Hepatocyte (in vitro differentiated cells): ENCODE results near the gene ROBO4. TPM values are rescaled to one million over a fixed set of nuclear protein-coding genes. Genes with fewer than 3 reads are reported as not detected.

Experiments used
- DNase-seq: peaks from one replicate; pipeline ENCODE4 v3.0.0-alpha.2; 2016; ENCODE audit warnings: low spot score
- H2AFZ ChIP-seq: fragments of 200-600 bp; sonication (generic); 2 replicates; pipeline ENCODE4 v1.6.0; 2016; ENCODE audit warnings: antibody characterized with exemption, mild to moderate bottlenecking
- H3K27ac ChIP-seq: fragments of 200-600 bp; sonication (generic); 2 replicates; pipeline ENCODE4 v1.5.1; 2016; ENCODE audit warnings: mild to moderate bottlenecking
- H3K27me3 ChIP-seq: fragments of 200-600 bp; sonication (generic); 2 replicates; pipeline ENCODE4 v1.6.1; 2016
- H3K36me3 ChIP-seq: fragments of 200-600 bp; sonication (generic); replicated peaks from 2 replicates; pipeline ENCODE4 v1.5.1; 2016; ENCODE audit warnings: low read depth; ENCODE audit not compliant: insufficient read depth
- H3K4me1 ChIP-seq: fragments of 200-600 bp; sonication (generic); 2 replicates; pipeline ENCODE4 v1.5.1; 2016; ENCODE audit warnings: mild to moderate bottlenecking, moderate library complexity; ENCODE audit not compliant: insufficient read depth
- H3K4me2 ChIP-seq: fragments of 200-600 bp; sonication (generic); 2 replicates; pipeline ENCODE4 v1.6.0; 2016
- H3K4me3 ChIP-seq: fragments of 200-600 bp; sonication (generic); 2 replicates; pipeline ENCODE4 v1.5.1; 2016; ENCODE audit warnings: mild to moderate bottlenecking
- H3K79me2 ChIP-seq: fragments of 200-600 bp; sonication (generic); 2 replicates; pipeline ENCODE4 v1.6.0; 2017; ENCODE audit warnings: mild to moderate bottlenecking
- H3K9me2 ChIP-seq: fragments of 200-600 bp; sonication (generic); replicated peaks from 2 replicates; pipeline ENCODE4 v1.6.0; 2017; ENCODE audit warnings: mild to moderate bottlenecking; ENCODE audit not compliant: insufficient read depth
- H3K9me3 ChIP-seq: fragments of 200-600 bp; sonication (generic); 2 replicates; pipeline ENCODE4 v1.5.1; 2016; ENCODE audit warnings: low read depth, mild to moderate bottlenecking
- H4K20me1 ChIP-seq: fragments of 200-600 bp; sonication (generic); 2 replicates; pipeline ENCODE4 v1.6.0; 2016; ENCODE audit warnings: mild to moderate bottlenecking; ENCODE audit not compliant: insufficient read depth, poor library complexity, severe bottlenecking
- EZH2 ChIP-seq: fragments of 200-600 bp; sonication (generic); IDR thresholded peaks from 2 replicates; pipeline ENCODE4 v1.6.1; 2016; ENCODE audit warnings: antibody characterized with exemption, mild to moderate bottlenecking, borderline replicate concordance
- EZH2phosphoT487 ChIP-seq: fragments of 200-600 bp; sonication (generic); IDR thresholded peaks from one replicate; pipeline ENCODE4 v1.6.1; 2018; ENCODE audit warnings: antibody characterized with exemption, mild to moderate bottlenecking, low read depth, moderate library complexity; ENCODE audit not compliant: unreplicated experiment, severe bottlenecking
- WGBS: methylation state at CpG from one replicate; pipeline ENCODE4 v1.1.6; 2016; ENCODE audit warnings: low lambda C conversion rate; ENCODE audit errors: missing lambda C conversion rate; 5-methylcytosine and 5-hydroxymethylcytosine counted together
- polyA plus RNA-seq: library from polyadenylated mRNA; unstranded; fragments of >200 nt; fragmentation: Nextera tagmentation; extraction: Ambion mirVana; gene quantifications from 2 replicates; pipeline ENCODE4 v1.2.1, GENCODE V29; 2016
- total RNA-seq: library from RNA; depleted of rRNA; stranded (reverse); fragments of >200 nt; gene quantifications from 2 replicates; pipeline ENCODE4 v1.2.3, GENCODE V29; 2014
- TF ChIP-seq, protein P1 (sequence below): fragments of 200-600 bp; sonication (generic); IDR thresholded peaks from 2 replicates; pipeline ENCODE4 v1.5.1; 2016; ENCODE audit warnings: antibody characterized with exemption, mild to moderate bottlenecking; ENCODE audit not compliant: poor library complexity

Gene ROBO4
- total and polyA plus RNA-seq, 2 experiments from 2014 or later: 0.28 to 2.0 TPM

GRCh38 chr11:124865181-124865901, 32.3 kb downstream of the ROBO4 start, which contains the start of gene ROBO3:
Gene ROBO3 (plus strand): TSS chr11:124865432. CDS start chr11:124865578, 146 bp downstream.
- no peaks in the 10 kb centered on the region for H3K79me2 ChIP-seq
- peaks cover 97% of the 10 kb centered on the region for H3K27me3 ChIP-seq
- no peaks in the 10 kb centered on the region for H3K36me3 ChIP-seq
- H4K20me1 ChIP-seq: no peaks in the 10 kb centered on the region
- H3K4me2 ChIP-seq: peak within 1 kb of the TSS; percentile 84
- TF ChIP-seq, protein P1, sequence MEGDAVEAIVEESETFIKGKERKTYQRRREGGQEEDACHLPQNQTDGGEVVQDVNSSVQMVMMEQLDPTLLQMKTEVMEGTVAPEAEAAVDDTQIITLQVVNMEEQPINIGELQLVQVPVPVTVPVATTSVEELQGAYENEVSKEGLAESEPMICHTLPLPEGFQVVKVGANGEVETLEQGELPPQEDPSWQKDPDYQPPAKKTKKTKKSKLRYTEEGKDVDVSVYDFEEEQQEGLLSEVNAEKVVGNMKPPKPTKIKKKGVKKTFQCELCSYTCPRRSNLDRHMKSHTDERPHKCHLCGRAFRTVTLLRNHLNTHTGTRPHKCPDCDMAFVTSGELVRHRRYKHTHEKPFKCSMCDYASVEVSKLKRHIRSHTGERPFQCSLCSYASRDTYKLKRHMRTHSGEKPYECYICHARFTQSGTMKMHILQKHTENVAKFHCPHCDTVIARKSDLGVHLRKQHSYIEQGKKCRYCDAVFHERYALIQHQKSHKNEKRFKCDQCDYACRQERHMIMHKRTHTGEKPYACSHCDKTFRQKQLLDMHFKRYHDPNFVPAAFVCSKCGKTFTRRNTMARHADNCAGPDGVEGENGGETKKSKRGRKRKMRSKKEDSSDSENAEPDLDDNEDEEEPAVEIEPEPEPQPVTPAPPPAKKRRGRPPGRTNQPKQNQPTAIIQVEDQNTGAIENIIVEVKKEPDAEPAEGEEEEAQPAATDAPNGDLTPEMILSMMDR: no peak
- TF ChIP-seq EZH2 (peak; percentile 13), EZH2phosphoT487 (no peak)
- no peaks in the 10 kb centered on the region for H3K9me2 ChIP-seq
- H3K4me1 ChIP-seq: peaks cover 11% of the 10 kb centered on the region
- 5% methylated on average over 46 of the region's 53 CpGs for WGBS
- no peak within 1 kb of the TSS for H3K4me3 ChIP-seq
- no peak within 1 kb of the TSS for H3K27ac ChIP-seq
- peak within 1 kb of the TSS; percentile 45 for H2AFZ ChIP-seq
- no peak for DNase-seq
- no peaks in the 10 kb centered on the region for H3K9me3 ChIP-seq

GRCh38 chr11:124864892-124865180, 32.8 kb downstream of the ROBO4 start:
- WGBS: 10% methylated on average over 9 of the region's 9 CpGs
- peak overlapping the region; percentile 84 for H3K4me2 ChIP-seq
- no peak overlapping the region for H3K27ac ChIP-seq
- H3K9me2 ChIP-seq: no peaks in the 10 kb centered on the region
- H4K20me1 ChIP-seq: no peaks in the 10 kb centered on the region
- no peak overlapping the region for H3K4me3 ChIP-seq
- H3K9me3 ChIP-seq: no peaks in the 10 kb centered on the region
- H3K79me2 ChIP-seq: no peaks in the 10 kb centered on the region
- no peaks in the 10 kb centered on the region for H3K36me3 ChIP-seq
- H3K4me1 ChIP-seq: peaks cover 11% of the 10 kb centered on the region
- H2AFZ ChIP-seq: no peak overlapping the region
- H3K27me3 ChIP-seq: peaks cover 96% of the 10 kb centered on the region
- TF ChIP-seq, protein P1: no peak
- TF ChIP-seq EZH2phosphoT487: peak; percentile 3
- peak; percentile 24 for TF ChIP-seq EZH2
- no peak for DNase-seq

DNA sequence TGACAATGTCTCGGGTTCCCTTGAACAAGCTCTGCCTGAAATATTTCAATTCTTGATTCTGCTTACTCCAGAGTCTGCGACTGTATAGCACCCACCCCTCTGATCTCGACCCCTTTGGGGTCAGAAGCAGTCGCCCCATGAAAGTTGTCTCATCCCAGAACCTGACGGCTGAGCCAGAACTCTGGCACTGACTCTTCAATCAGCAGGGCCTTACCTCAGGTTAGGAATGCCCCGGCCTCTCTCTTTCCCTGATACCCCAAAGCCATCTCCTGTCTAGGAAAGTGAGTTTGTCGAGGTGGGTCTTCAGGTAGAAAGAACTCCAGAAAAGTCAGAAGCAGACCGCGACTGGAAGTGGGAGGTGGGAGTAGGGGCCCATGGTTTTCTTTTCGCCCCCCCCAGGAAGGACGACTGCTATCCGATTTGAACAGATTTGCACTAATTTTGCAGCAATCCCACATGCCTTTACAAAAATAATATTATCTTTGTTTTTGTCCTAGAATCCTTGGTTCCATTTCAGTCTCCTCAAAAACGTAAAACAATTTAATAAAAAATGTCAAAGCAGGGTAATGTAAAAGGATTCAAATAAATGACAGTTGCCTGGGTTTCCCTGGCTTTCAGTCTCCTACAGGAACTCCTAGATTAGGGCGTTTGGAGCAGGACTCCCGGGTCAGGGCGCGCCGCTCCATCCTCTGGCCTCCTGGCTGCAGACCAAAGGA, 33.3 kb downstream of the ROBO4 start:
- Histone ChIP-seq H3K79me2 (no peaks in the 10 kb centered on the region), H3K4me2 (no peak overlapping the region), H3K4me3 (no peak overlapping the region), H3K27ac (no peak overlapping the region), H3K9me3 (no peaks in the 10 kb centered on the region), H3K9me2 (no peaks in the 10 kb centered on the region), H3K36me3 (no peaks in the 10 kb centered on the region), H2AFZ (no peak overlapping the region), H3K27me3 (peaks cover 96% of the 10 kb centered on the region), H3K4me1 (peaks cover 11% of the 10 kb centered on the region), H4K20me1 (no peaks in the 10 kb centered on the region)
- TF ChIP-seq EZH2phosphoT487: peak; percentile 15
- TF ChIP-seq, protein P1: no peak
- WGBS: 38% methylated on average over 18 of the region's 18 CpGs
- DNase-seq: no peak
